ENCODE measurements around the gene GRID1.

- TF ChIP-seq CTCF (IDR thresholded peaks at IDR 0.05) (no peak), EZH2phosphoT487 (IDR thresholded peaks at IDR 0.05; ENCODE audit: borderline replicate concordance, low read depth) (no peak), GABPA (IDR thresholded peaks at IDR 0.05; ENCODE audit: low read depth) (no peak), USF2 (IDR thresholded peaks at IDR 0.05; ENCODE audit: borderline replicate concordance, low read depth, low read length) (no peak), POLR2AphosphoS5 (IDR thresholded peaks at IDR 0.05; ENCODE audit: low read depth, low read length) (no peak), YY1 (IDR thresholded peaks at IDR 0.05; ENCODE audit: low read depth) (no peak), SIN3A (IDR thresholded peaks at IDR 0.05; ENCODE audit: borderline replicate concordance, low read depth, low read length) (no peak), MAX (IDR thresholded peaks at IDR 0.05; ENCODE audit: low read depth) (no peak), PBX3 (IDR thresholded peaks at IDR 0.05) (no peak), RAD21 (IDR thresholded peaks at IDR 0.05; ENCODE audit: low read length) (no peak)
Measured at GRCh38 chr10:86048571-86048970, 318.0 kb downstream of the GRID1 start.
